HG02798 (cell line): ENCODE measurements around the gene STARD5.

Experiments used
- ATAC-seq: cut with Tn5 transposase; IDR thresholded peaks from one replicate; pipeline ENCODE4 v1.9.1; 2021; ENCODE audit warnings: mild to moderate bottlenecking; ENCODE audit not compliant: unreplicated experiment, poor library complexity

STARD5 gene

GRCh38 chr15:81297147-81297572 lies 26.8 kb downstream of the STARD5 start:
- ATAC-seq: no peak

- peak; percentile 58 for ATAC-seq
Measured at GRCh38 chr15:81296673-81297072, 27.3 kb downstream of the STARD5 start.

GRCh38 chr15:81296186-81296585 lies 27.8 kb downstream of the STARD5 start:
- no peak for ATAC-seq

DNA sequence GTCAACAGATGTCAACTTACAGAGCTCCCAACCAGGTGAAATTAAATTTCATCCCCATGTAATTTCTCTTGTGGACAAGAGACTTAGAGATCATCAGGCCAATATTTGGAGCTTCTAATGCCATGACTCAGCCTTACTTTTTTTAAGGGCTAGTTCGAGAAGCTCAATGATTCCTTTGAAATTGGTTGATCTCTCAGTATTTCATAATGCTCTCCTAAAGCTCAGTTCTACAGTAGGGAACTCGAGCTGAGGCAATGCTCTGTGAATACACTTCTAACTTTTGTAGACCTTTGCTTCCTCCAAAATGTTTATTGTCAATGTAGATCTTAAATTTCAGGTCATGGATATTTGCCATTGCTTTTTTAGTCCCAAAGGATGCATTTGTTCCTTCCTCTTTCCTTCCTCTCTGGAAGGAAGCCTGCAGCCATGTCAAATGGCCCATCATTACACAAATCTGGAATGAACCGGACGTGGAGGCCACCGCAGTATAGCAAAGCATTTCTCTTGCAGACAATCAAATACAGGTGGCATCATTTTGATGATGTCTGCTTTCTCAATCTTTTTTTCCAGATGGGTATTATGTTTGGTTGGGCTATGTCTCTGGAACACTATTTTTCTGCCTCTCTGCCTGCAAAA lies 28.3 kb downstream of the STARD5 start:
- ATAC-seq: no peak

- ATAC-seq: no peak
Measured at GRCh38 chr15:81294516-81294880, 29.4 kb downstream of the STARD5 start.

DNA sequence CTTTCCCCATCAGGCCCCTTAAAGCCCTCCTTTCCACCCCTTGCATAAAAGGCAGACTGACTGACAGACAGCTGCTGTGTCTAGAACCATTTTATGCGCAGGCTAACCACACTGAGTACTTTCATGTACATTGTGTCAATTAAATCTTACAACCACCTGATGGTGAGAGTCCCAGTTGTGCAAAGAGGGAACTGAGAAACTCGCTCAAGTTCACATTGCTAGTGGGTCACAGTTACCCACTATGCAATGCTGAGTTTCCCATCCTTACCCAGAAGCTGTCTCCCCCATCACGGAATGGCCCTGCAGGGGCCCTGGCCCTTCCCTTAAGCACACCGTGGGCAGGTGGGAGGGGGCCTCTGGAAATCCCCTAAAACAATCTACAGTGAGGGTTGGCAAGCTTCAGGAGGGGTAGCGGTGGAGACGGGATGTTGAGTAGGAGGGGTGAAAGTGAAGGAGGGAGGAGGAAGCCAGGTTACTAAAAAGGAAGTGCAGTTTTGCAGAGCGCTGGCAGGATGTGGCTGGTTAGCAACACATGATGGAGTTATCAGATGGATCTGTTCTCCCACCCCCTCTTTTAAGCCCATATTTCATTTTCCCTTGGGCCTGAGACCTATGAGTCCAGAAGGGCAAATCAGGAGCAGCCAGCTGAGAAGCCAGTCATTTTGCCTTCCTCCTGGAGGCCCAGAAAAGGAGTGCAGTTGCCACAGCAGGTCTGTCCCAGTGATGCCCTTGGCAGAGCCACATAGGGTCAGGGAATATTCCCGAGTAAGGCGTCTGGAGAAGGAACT lies 30.0 kb downstream of the STARD5 start:
- peak; percentile 55 for ATAC-seq

DNA sequence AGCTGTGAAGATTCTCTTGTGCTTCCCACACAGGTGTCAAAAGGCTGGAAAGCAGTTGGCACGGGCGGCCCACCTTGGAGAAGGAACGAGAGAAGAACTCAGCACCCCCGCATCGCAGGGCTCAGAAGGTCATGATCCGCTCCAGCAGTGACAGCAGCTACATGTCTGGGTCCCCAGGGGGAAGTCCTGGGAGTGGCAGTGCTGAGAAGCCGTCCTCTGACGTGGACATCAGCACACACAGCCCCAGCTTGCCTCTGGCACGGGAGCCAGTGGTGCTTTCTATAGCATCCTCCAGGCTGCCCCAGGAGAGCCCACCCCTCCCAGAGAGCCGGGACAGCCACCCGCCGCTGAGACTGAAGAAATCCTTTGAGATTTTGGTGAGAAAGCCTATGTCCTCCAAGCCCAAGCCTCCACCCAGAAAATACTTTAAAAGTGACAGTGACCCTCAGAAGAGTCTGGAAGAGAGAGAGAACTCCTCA lies 31.4 kb downstream of the STARD5 start:
- ATAC-seq: peak; percentile 56

- ATAC-seq: peak; percentile 4
Measured at GRCh38 chr15:81291916-81292522, 31.9 kb downstream of the STARD5 start.

DNA sequence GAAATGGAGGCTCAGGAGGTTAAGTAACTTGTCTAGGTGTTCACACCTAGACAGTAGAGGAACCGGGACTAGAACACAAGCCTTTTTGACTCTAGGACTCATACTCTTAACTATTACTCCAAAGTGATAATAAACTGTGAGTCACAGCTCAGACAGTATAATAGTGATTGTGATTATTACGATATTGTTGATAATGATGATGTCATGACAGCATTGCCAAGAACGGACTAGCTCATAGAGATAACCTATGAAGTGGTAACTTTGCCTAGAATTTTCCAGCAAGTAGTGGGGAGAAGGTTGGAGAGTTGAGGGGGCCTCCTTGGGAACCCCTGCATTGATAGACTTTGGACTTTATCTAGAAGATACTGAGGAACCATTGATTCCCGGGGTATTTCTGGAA lies 34.0 kb downstream of the STARD5 start:
- no peak for ATAC-seq

GRCh38 chr15:81288616-81289015 lies 35.3 kb downstream of the STARD5 start:
- ATAC-seq: no peak

GRCh38 chr15:81288040-81288439 lies 35.9 kb downstream of the STARD5 start:
- no peak for ATAC-seq

- ATAC-seq: peak; percentile 44
Measured at GRCh38 chr15:81286621-81287121, 37.3 kb downstream of the STARD5 start.

- ATAC-seq: no peak
Measured at GRCh38 chr15:81285461-81285860, 38.5 kb downstream of the STARD5 start.

- peak; percentile 67 for ATAC-seq
Measured at GRCh38 chr15:81284256-81285031, 39.5 kb downstream of the STARD5 start.

GRCh38 chr15:81282911-81283310 lies 41.0 kb downstream of the STARD5 start:
- no peak for ATAC-seq

DNA sequence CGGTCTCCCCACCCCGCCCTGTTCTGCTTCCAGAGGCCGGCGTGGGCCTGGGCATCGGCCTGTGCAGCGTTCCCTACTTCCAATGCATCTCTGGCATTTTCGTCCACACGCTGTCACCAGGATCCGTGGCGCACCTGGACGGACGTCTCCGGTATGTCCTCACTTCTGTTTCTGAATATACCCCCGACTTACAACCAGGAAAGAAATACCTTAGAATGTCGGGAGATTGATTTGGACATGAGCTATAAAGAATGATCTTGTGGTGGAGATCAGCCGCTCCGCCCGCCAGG lies 41.4 kb downstream of the STARD5 start:
- no peak for ATAC-seq

DNA sequence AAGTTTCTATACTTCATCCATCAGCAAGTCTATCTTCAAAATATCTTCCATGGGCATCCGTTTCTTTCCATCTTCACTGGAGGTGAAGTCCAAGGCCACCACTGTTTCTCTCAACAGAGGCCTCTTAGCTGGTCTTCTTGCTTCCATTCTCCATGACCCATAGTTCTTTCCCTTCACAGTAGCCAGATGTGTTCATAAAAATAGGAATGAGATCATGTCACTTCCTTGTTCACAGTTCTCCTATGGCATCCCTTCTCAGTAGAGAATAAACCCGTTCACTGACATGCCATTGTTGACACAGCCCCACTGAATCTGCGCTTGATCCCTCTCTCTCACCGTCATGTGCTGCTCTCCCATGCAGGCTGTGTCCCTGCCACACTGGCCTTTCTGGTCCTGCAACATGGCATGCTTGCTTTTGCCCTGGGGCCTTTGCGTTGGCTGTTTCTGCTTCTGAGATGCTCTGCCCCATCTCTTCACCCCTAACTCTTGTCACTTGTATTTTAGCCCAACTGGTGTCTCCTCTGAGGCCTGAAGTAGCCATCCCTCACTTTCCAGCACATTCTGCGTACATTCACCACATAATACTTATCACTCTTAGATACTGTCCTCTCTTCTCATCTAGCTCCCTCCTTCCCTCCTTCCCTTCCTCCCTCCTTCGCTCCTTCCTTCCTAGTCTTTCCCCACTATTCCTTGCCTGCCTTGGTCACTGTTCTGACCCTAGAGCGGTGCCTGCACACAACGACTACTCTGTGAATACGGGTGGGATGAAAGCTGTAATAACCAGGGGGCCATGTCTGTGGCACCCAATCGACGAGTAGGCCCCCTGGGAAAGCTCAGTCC lies 42.0 kb downstream of the STARD5 start:
- ATAC-seq: no peak

DNA sequence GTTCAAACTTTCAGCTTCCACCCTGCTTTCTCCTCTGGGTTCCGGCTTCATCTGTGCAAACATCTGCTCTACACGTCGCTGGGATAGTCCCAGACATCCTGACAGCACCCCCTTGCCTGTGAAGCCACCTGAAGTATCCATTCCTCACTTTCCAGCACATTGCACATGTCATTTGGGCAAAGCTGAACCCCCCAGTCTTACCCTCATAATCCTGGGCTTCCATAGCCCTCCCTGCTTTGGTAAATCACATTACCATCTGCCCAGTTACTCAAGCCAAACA lies 42.5 kb downstream of the STARD5 start:
- ATAC-seq: no peak

DNA sequence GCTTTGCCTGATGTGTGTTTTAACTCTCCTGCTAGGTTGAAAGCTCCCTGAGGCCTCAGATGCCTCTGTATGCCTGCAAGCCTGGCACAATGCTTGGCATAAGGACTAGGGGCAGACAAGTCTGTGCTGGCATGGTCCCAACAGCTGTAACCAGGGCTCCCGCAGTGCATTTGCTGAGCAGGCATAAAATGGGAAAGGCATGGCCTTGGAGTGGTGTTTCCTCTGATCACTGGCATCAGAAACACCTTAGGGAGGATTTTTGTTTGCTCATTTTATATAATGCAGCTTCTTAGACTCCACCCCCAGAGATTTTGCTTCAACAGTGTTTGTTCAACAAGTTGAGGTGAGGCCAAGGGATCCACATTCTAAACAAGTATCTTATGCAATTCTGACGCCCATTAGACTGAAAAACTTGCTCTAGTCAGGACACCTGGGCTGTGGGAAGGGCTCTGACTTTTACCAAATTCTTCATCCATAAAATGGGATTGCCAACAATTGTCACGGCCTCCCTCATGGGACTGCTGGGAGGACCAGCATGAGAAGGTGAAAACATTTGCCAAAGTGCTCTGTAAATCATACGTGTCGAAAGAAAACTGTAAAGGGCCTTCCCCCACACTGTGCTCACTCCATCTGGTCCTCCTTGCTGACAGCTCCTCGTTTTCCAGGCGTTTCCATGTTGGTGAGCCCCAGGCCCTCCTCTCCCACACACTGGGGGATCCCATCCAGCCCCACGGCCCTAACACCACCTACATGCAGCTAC lies 43.1 kb downstream of the STARD5 start:
- ATAC-seq: no peak
